Keratinocyte (primary cell): ENCODE measurements around the gene MED15. TPM values are rescaled to one million over a fixed set of nuclear protein-coding genes. Genes with fewer than 3 reads are reported as not detected.

Experiments used
- DNase-seq: peaks from one replicate; pipeline ENCODE4 v3.0.0-alpha.2; 2011; ENCODE audit warnings: low read depth, missing footprints, low spot score
- FAIRE-seq: peaks from 2 replicates; lab custom pipeline; 2011; peaks lifted over from hg19 to GRCh38; lab: Jason Lieb, UNC
- H2AFZ ChIP-seq: 2 replicates; pipeline ENCODE4 v1.6.0; 2012; ENCODE audit warnings: low read length, control low read depth, inconsistent platforms; ENCODE audit not compliant: control insufficient read depth
- H3K27ac ChIP-seq: 2 replicates; pipeline ENCODE4 v1.5.1; 2011; ENCODE audit warnings: low read length; ENCODE audit not compliant: control insufficient read depth, insufficient read depth
- H3K27me3 ChIP-seq: 3 replicates; pipeline ENCODE4 v1.6.0; 2011; ENCODE audit warnings: low read length; ENCODE audit not compliant: control insufficient read depth, insufficient read depth; ENCODE audit errors: extremely low read depth
- H3K36me3 ChIP-seq, 2 experiments: 2 replicates in 1 of 2; 3 replicates in 1 of 2; pipeline ENCODE4 v1.5.1; 2011; ENCODE audit warnings: low read length in 2 of 2, mild to moderate bottlenecking in 1 of 2; ENCODE audit not compliant: control insufficient read depth in 2 of 2, insufficient read depth in 2 of 2; ENCODE audit errors: extremely low read depth in 1 of 2
- H3K4me1 ChIP-seq: 3 replicates; pipeline ENCODE4 v1.5.1; 2011; ENCODE audit warnings: low read length; ENCODE audit not compliant: control insufficient read depth, insufficient read depth; ENCODE audit errors: extremely low read depth
- H3K4me2 ChIP-seq: 3 replicates; pipeline ENCODE4 v1.6.0; 2011; ENCODE audit warnings: low read depth, low read length; ENCODE audit not compliant: control insufficient read depth, insufficient read depth; ENCODE audit errors: extremely low read depth
- H3K4me3 ChIP-seq, 3 experiments: fragments of 200-600 bp in 1 of 3; sonication (generic) in 1 of 3; 2 replicates in 2 of 3; 3 replicates in 1 of 3; pipeline ENCODE4 v1.5.1; 2011 to 2016; ENCODE audit warnings: low read length in 3 of 3, mild to moderate bottlenecking in 3 of 3, control low read depth in 2 of 3, inconsistent platforms in 1 of 3, low read depth in 1 of 3, mixed read lengths in 1 of 3, mixed run types in 1 of 3, moderate library complexity in 1 of 3; ENCODE audit not compliant: control insufficient read depth in 2 of 3, insufficient read depth in 2 of 3; ENCODE audit errors: extremely low read depth in 1 of 3
- H3K79me2 ChIP-seq: 2 replicates; pipeline ENCODE4 v1.6.0; 2012; ENCODE audit warnings: low read length; ENCODE audit not compliant: control insufficient read depth, insufficient read depth
- H3K9ac ChIP-seq: 3 replicates; pipeline ENCODE4 v1.6.0; 2011; ENCODE audit warnings: low read length; ENCODE audit not compliant: control insufficient read depth, insufficient read depth; ENCODE audit errors: extremely low read depth
- H3K9me1 ChIP-seq: 3 replicates; pipeline ENCODE4 v1.6.0; 2011; ENCODE audit warnings: low read length; ENCODE audit not compliant: control insufficient read depth, insufficient read depth; ENCODE audit errors: extremely low read depth
- H3K9me3 ChIP-seq: 2 replicates; pipeline ENCODE4 v1.5.1; 2012; ENCODE audit warnings: low read depth, low read length; ENCODE audit not compliant: control insufficient read depth
- H4K20me1 ChIP-seq: 3 replicates; pipeline ENCODE4 v1.6.0; 2011; ENCODE audit warnings: low read length; ENCODE audit not compliant: control insufficient read depth, insufficient read depth; ENCODE audit errors: extremely low read depth
- EZH2 ChIP-seq: IDR thresholded peaks from one replicate; pipeline ENCODE4 v1.6.1; 2012; ENCODE audit warnings: inconsistent platforms, mild to moderate bottlenecking, low read length, moderate library complexity
- dilution Hi-C: fragments of 300-500 bp; cut with MboI; formaldehyde crosslinking; loops from one replicate; pipeline ENCODE4 v1.7.0; 2020; ENCODE audit warnings: low sequenced_read_pairs; ENCODE audit not compliant: extremely low pct_ligation_motif_present
- polyA plus RNA-seq, 5 experiments: library from polyadenylated mRNA; depleted of rRNA in 3 of 5; stranded (reverse) in 3 of 5; stranded (forward) in 1 of 5; unstranded in 1 of 5; fragments of >200 nt; gene quantifications; 1 replicate in 1 of 5; 2 replicates in 3 of 5; 3 replicates in 1 of 5; pipeline versions ENCODE4 v1.2.1 to v1.2.3, GENCODE V29; 2011 to 2012; ENCODE audit warnings: missing spikeins in 2 of 5, low read depth in 1 of 5, low replicate concordance in 1 of 5
- TF ChIP-seq, protein P1 (sequence below), 3 experiments: IDR thresholded peaks in 1 of 3; conservative IDR thresholded peaks in 1 of 3; optimal IDR thresholded peaks in 1 of 3; 2 replicates in 2 of 3; 3 replicates in 1 of 3; pipeline versions ENCODE3 to v1.5.1; 2011; ENCODE audit warnings: low read length in 3 of 3, mild to moderate bottlenecking in 3 of 3, moderate library complexity in 2 of 3, control low read depth in 1 of 3, inconsistent platforms in 1 of 3; ENCODE audit not compliant: insufficient read depth in 2 of 3; ENCODE audit errors: extremely low read depth in 1 of 3

Gene MED15
- polyA plus RNA-seq, 1 donor (not counting 4 experiments of a cell fraction or from before 2014, with no cell fraction given): 24.9 TPM

DNA sequence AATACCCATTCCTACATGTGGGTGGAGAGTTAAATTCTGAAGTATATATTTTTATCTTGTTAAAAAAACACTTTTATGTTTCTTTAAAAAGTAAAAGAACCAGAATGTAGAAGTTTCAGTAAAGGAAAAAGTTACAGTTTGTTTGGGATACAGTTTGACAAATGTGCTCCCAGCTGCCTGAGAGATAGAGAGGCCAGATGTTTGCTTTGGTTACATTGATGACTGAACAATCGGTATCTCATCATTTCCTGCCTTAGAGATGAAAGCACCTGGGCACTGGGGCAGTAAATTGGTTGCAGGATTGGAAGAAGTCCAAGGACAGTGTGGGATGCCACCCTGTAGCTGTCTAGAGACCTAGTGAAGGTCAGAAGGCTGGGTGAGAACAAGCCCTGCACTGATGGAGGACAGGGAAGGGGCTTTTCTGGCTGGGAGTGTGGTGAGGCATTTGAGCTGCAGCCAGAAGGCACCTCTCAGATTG is 16.6 kb downstream of the MED15 start:
- H3K79me2 ChIP-seq: peaks cover 85% of the 10 kb centered on the region
- peak overlapping the region; percentile 74 for H3K27ac ChIP-seq
- peak overlapping the region; percentile 44 for H3K4me2 ChIP-seq
- H3K36me3 ChIP-seq: peaks cover 23 to 47% of the 10 kb centered on the region in 2 experiments
- FAIRE-seq: no peak
- dilution Hi-C loops: no loop called here
- H3K27me3 ChIP-seq: no peaks in the 10 kb centered on the region
- H3K4me1 ChIP-seq: peaks cover 51% of the 10 kb centered on the region
- DNase-seq: no peak
- peak overlapping the region; percentile 45 for H3K9ac ChIP-seq
- TF ChIP-seq EZH2: no peak
- TF ChIP-seq, protein P1, sequence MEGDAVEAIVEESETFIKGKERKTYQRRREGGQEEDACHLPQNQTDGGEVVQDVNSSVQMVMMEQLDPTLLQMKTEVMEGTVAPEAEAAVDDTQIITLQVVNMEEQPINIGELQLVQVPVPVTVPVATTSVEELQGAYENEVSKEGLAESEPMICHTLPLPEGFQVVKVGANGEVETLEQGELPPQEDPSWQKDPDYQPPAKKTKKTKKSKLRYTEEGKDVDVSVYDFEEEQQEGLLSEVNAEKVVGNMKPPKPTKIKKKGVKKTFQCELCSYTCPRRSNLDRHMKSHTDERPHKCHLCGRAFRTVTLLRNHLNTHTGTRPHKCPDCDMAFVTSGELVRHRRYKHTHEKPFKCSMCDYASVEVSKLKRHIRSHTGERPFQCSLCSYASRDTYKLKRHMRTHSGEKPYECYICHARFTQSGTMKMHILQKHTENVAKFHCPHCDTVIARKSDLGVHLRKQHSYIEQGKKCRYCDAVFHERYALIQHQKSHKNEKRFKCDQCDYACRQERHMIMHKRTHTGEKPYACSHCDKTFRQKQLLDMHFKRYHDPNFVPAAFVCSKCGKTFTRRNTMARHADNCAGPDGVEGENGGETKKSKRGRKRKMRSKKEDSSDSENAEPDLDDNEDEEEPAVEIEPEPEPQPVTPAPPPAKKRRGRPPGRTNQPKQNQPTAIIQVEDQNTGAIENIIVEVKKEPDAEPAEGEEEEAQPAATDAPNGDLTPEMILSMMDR (optimal IDR thresholded peaks at IDR 0.05 in 1 of 3, IDR thresholded peaks at IDR 0.05 in 1 of 3, conservative IDR thresholded peaks at IDR 0.05 in 1 of 3; ENCODE audit: extremely low read depth in 1 of 3, insufficient read depth in 2 of 3, low read length in 3 of 3): no peak
- H3K9me3 ChIP-seq: no peaks in the 10 kb centered on the region
- H4K20me1 ChIP-seq: peaks cover 13% of the 10 kb centered on the region
- H2AFZ ChIP-seq: no peak overlapping the region
- no peaks in the 10 kb centered on the region for H3K9me1 ChIP-seq
- no peak overlapping the region for H3K4me3 ChIP-seq

DNA sequence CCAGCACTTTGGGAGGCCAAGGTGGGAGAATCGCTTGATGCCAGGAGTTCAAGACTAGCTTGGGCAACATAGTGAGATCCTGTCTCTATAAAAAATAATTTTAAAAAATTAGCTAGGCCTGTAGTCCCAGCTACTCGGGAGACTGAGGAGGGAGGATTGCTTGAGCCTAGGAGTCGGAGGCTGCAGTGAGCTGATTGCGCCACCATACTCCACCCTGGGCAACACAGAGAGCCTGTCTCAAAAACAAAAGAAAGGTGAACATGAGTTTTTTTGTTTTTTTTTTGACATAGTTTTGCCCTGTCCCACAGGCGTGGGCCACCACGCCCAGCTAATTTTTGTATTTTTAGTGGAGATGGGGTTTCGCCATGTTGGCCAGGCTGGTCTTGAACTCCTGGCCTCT is 17.6 kb downstream of the MED15 start:
- H2AFZ ChIP-seq: no peak overlapping the region
- H3K9ac ChIP-seq: no peak overlapping the region
- no peaks in the 10 kb centered on the region for H3K9me1 ChIP-seq
- no peak for FAIRE-seq
- H3K9me3 ChIP-seq: no peaks in the 10 kb centered on the region
- peaks cover 58% of the 10 kb centered on the region for H3K4me1 ChIP-seq
- peaks cover 9% of the 10 kb centered on the region for H4K20me1 ChIP-seq
- H3K36me3 ChIP-seq: peaks cover 20 to 38% of the 10 kb centered on the region in 2 experiments
- TF ChIP-seq EZH2: no peak
- TF ChIP-seq, protein P1 (optimal IDR thresholded peaks at IDR 0.05 in 1 of 3, IDR thresholded peaks at IDR 0.05 in 1 of 3, conservative IDR thresholded peaks at IDR 0.05 in 1 of 3; ENCODE audit: extremely low read depth in 1 of 3, insufficient read depth in 2 of 3, low read length in 3 of 3): no peak
- peaks cover 80% of the 10 kb centered on the region for H3K79me2 ChIP-seq
- no peak overlapping the region for H3K4me2 ChIP-seq
- H3K4me3 ChIP-seq: no peak overlapping the region
- H3K27me3 ChIP-seq: no peaks in the 10 kb centered on the region
- no peak for DNase-seq
- dilution Hi-C loops: no loop called here
- H3K27ac ChIP-seq: peak overlapping the region; percentile 20
